ENCODE measurements around the gene RIPOR3.
"Not testable (repeated sequence)": the region's sequence is repeated elsewhere in the genome, so short reads cannot be mapped to it uniquely, and the experiment has no call there.

Gene RIPOR3

DNA sequence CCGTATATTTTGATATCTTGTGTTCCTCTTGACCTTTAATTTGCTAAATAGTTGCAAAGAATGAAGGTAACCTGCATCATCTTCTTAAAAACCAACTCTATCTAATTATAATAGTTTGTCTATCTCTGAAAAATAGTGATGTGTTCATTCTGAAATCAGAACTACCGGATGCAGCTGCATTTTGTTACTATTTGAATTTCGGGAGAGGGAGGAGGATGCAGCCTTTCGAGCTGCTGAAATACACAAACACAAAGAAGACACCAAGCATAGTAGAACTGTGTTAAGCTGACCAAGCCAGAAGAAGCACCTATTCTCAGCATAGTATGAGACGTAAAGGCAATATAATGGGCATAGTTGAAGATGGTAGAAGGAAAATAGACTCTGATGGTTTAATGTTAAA lies 148.0 kb downstream of the RIPOR3 start:
- DNase-seq: no peak

DNA sequence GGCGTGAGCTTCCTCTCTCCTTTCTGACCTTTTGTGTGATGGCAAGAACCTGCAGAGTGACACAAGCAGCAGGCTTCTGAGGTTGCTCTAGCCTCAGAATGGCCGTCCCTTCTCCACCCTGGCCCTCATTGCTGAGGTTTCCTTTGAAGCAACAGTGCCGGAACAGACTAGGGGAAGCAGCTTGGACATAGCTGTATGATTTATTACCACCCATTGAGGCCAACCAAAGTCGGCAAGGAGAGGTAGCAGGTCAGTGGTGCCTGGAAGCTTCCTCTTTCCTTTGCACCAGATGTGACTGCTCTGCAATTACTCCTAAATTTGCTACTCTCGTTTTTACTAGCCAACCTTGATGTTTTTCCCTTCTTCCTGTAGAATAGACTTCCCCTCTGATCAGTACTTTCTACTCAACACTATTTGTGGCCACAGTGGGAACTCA lies 149.7 kb downstream of the RIPOR3 start:
- DNase-seq: no peak

DNA sequence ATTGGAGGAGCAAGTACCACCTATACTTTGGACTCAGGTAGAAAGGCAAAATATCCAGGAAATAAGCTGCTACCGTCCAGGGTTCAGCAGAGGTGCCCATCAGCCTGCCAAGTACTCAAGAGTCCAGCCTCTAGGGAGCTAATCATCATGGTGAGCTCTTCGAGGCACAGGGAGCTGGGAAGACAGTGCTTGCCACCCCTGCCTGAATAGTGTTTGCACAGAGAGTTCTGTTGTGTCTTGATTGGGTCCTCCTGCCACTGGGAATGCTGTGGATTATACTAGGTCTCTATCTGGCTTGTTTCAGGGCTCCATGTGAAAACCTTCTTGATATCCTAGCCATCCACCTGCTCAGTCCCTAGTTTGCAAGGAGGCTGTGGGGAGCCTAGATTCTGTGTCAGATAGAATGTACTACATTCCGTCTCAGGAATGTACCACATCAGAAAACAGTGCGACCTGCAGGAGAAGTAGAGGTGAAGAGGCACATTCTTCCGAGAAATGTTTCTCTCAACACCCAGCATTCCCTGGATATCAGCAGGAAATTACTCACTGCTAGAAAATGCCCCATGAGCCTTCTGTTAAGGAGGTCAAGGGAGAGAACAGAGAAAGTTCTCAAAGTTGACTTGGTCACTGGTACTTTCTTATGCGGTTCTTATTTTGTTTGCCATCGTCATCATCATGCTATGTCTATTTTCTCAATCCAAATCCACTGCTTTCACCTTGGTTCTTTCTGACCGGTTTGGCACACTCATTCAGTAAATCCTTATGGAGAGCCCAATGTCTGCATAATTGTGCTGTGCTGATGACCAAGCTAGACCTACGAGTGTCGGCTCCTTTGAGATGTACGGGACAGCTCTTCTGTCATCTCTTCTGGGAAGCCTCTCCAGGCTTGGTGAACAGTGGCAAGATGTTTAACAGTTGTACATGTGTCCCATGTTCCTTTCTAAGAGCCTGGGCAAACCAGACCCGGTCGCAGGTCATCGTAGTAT lies 150.4 kb downstream of the RIPOR3 start:
- no peak for DNase-seq

DNA sequence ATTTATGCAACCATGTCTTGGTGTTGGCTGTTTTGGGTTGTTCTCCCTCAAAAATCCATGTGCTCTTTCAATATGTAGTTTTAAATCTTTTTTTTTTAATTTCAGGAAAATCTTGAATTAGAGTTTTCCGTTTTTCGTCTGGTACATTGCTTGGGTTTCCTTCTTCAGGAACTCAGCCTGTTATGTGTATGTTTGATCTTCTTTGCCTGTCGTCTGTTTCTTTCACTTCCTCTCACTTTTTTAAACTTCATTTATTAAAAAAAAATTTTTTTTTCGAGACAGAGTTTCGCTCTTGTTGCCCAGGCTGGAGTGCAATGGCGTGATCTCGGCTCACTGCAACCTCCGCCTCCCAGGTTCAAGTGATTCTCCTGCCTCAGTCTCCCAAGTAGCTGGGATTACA lies 151.5 kb downstream of the RIPOR3 start:
- DNase-seq: not testable (repeated sequence)

DNA sequence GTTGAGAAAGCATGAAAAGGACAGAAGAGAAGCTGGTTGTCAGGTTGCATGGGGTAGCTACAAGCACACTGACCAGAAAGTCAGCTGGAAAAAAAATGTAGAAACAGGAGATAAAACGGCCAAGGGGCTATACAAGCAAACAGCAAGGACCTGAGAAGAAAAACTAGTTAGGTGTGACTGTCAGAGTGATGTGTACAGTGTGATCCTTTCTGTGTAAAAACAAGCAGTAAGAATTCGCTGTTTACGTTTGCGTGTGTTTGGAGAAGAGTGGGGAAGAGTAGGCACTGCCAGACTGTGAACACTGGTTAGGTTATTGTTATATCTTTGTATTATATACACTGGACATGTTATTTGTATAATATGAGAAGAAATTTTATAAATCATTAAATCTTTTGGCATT lies 153.1 kb downstream of the RIPOR3 start:
- DNase-seq: no peak

DNA sequence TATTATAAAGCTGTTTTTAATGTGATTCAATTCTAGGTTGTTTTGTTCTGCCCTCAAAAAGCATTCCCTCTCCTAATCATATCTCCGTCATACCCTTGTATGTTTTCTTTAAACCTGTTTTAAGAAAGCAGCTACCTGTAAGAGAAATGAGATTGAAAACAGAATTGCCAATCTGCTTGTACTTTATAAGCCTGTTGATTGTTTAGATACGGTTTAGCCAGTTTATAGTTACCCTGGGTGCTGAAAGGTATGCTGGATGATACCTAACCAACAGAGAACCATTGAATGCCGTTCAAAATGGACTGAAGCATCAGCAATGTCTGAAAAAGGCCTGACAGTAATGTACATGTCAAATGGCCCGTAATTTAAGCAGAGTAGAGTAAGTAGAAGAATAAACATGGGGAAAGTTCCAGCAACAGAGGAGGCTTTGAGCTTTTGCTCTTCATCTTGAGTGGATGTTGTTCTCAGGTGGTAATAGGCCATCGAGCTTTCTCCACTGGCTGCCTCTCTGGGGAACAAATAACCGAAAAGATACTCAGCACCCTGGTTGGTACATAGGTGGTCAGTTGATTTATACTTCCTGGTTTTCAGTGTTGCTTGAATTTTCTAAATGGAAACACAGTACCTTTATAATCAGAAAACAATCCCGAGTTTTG lies 153.7 kb downstream of the RIPOR3 start:
- peak; percentile 55 for DNase-seq

DNA sequence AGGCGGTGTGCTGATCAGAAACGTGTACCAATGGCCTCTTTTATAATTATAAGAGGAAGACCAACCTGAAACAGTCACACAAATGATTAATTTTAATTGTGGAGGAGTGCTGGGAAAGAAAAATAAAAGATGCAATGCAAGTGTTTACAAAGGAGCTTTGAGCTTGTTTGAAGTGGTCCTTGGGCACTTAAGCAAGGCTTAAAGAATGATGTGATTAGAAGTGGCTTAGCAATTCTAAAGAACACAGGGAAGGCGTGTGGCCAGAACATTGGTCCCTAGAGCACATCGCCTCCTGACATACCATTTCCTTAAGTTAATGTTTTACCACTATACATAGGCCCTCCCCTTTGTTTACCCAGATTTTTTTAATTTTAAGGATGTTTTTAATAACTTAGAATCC lies 155.0 kb downstream of the RIPOR3 start:
- no peak for DNase-seq

Measured in NCI-H345 (cell line).